Spleen (tissue), 11 donors: ENCODE results near the gene CDC42BPB. TPM values are rescaled to one million over a fixed set of nuclear protein-coding genes. Genes with fewer than 3 reads are reported as not detected.

Experiments used
- DNase-seq: peaks from one replicate; pipeline ENCODE4 v3.0.0-alpha.2; 2020
- H3K27ac ChIP-seq, 8 donors: fragments of 200-600 bp; sonication (generic) in 7 of 8; 1 replicate in 4 of 8; 2 replicates in 4 of 8; pipeline versions ENCODE4 v1.5.0 to v1.8.0; 2016 to 2021; ENCODE audit warnings: inconsistent platforms in 4 of 8, mild to moderate bottlenecking in 4 of 8, moderate library complexity in 1 of 8
- H3K27me3 ChIP-seq, 7 donors: fragments of 200-600 bp; sonication (generic) in 6 of 7; replicated peaks in 1 of 7; 1 replicate in 4 of 7; 2 replicates in 3 of 7; pipeline versions ENCODE4 v1.5.0 to v1.8.0; 2016 to 2021; ENCODE audit warnings: inconsistent platforms in 3 of 7, mild to moderate bottlenecking in 1 of 7
- H3K36me3 ChIP-seq, 6 donors: fragments of 200-600 bp; sonication (generic) in 5 of 6; 1 replicate in 4 of 6; 2 replicates in 2 of 6; pipeline versions ENCODE4 v1.5.0 to v1.8.0; 2016 to 2021; ENCODE audit warnings: inconsistent platforms in 2 of 6
- H3K4me1 ChIP-seq, 6 donors: fragments of 200-600 bp; sonication (generic) in 5 of 6; 1 replicate in 3 of 6; 2 replicates in 3 of 6; pipeline versions ENCODE4 v1.5.0 to v1.8.0; 2016 to 2021; ENCODE audit warnings: inconsistent platforms in 3 of 6
- H3K4me3 ChIP-seq, 8 donors: fragments of 200-600 bp; sonication (generic) in 7 of 8; 1 replicate in 4 of 8; 2 replicates in 4 of 8; pipeline versions ENCODE4 v1.5.0 to v1.8.0; 2016 to 2021; ENCODE audit warnings: inconsistent platforms in 4 of 8, mild to moderate bottlenecking in 4 of 8, moderate library complexity in 2 of 8
- H3K9me3 ChIP-seq, 8 donors: fragments of 200-600 bp; sonication (generic) in 7 of 8; 1 replicate in 4 of 8; 2 replicates in 4 of 8; pipeline versions ENCODE4 v1.5.0 to v1.8.0; 2016 to 2021; ENCODE audit warnings: inconsistent platforms in 4 of 8
- CTCF ChIP-seq, 11 experiments: fragments of 200-600 bp in 7 of 11; fragments of 450-650 bp in 4 of 11; sonication (generic) in 4 of 11; IDR thresholded peaks in 8 of 11; conservative IDR thresholded peaks in 3 of 11; 1 replicate in 7 of 11; 2 replicates in 4 of 11; pipeline versions ENCODE4 v1.4.0 to v1.8.0; 2016 to 2021; ENCODE audit warnings: antibody characterized with exemption in 11 of 11, inconsistent platforms in 4 of 11, mild to moderate bottlenecking in 1 of 11
- POLR2A ChIP-seq, 3 donors: fragments of 450-650 bp; IDR thresholded peaks; one replicate each; pipeline ENCODE4 v1.5.1; 2017; ENCODE audit warnings: antibody characterized with exemption in 3 of 3, mild to moderate bottlenecking in 1 of 3
- POLR2AphosphoS5 ChIP-seq, 3 donors: sonication (generic); formaldehyde crosslinking; IDR thresholded peaks; one replicate each; pipeline ENCODE4 v1.5.1; 2017; ENCODE audit warnings: antibody characterized with exemption in 3 of 3
- WGBS, 5 donors: extraction: QIAGEN DNeasy Blood & Tissue Kit in 3 of 5; methylation state at CpG; one replicate each; pipeline versions ENCODE4 v1.1.5 to v1.1.7; 2013 to 2018; 5-methylcytosine and 5-hydroxymethylcytosine counted together
- intact Hi-C: fragments of 100-400 bp; cut with DNase I; formaldehyde crosslinking; loops from one replicate; pipeline ENCODE4 v1.15.0; 2023; ENCODE audit warnings: low total_unique reads
- polyA plus RNA-seq, 3 donors: library from polyadenylated mRNA; stranded (reverse); fragments of 200-250 nt; gene quantifications; one replicate each; pipeline ENCODE4 v1.2.1, GENCODE V29; 2013
- total RNA-seq, 7 donors: library from RNA; depleted of rRNA in 3 of 7; stranded (reverse); fragments of >200 nt in 3 of 7; fragmentation: NEBNext Ultra II Directional in 4 of 7; extraction: Animal tissue kit (Norgen Biotek cat#: 25700) in 4 of 7; gene quantifications; one replicate each; pipeline versions ENCODE4 v1.1.0 to v1.2.1, GENCODE V29; 2016 to 2021
- donor health status: healthy with polysubstance abuse.
- donor health status: DM: no; HTN: no; CAD: no; lungs with moderate emphysema.
- donor health status: DM: no; HTN: no; CAD: no.
- donor health status: Bipolar disorder and iron deficiency.
- donor health status: healthy.
- donor health status: DM: no; HTN: no; CAD: no.
- donor health status: DM: yes; HTN: yes; CAD: no.

The CDC42BPB gene
- total and polyA plus RNA-seq, 10 donors = 6.4 to 94.5 (median 77.8) TPM

GRCh38 chr14:102930753-102931579 is 126.4 kb downstream of the CDC42BPB start:
- peaks cover 0 to 27% (median 5%) of the 10 kb centered on the region in 6 donors for H3K36me3 ChIP-seq
- 69 to 80% (median 71%) methylated on average over 27 to 34 of the region's 34 CpGs for WGBS, 5 donors
- H3K9me3 ChIP-seq = no peaks in the 10 kb centered on the region
- peaks cover 3 to 54% (median 28%) of the 10 kb centered on the region in 7 donors for H3K27me3 ChIP-seq
- TF ChIP-seq POLR2AphosphoS5 (IDR thresholded peaks at IDR 0.05) = peak in 2 of 3 donors; percentile 19 to 41
- TF ChIP-seq CTCF (IDR thresholded peaks at IDR 0.05 in 8 of 11, conservative IDR thresholded peaks at IDR 0.05 in 3 of 11) = no peak
- peak; percentile 71 for DNase-seq
- H3K4me3 ChIP-seq = peak overlapping the region in 2 of 8 donors; percentile 50 to 73
- no peak overlapping the region for H3K27ac ChIP-seq
- intact Hi-C loops = no loop called here
- H3K4me1 ChIP-seq = peaks cover 13 to 42% (median 34%) of the 10 kb centered on the region in 6 donors

DNA sequence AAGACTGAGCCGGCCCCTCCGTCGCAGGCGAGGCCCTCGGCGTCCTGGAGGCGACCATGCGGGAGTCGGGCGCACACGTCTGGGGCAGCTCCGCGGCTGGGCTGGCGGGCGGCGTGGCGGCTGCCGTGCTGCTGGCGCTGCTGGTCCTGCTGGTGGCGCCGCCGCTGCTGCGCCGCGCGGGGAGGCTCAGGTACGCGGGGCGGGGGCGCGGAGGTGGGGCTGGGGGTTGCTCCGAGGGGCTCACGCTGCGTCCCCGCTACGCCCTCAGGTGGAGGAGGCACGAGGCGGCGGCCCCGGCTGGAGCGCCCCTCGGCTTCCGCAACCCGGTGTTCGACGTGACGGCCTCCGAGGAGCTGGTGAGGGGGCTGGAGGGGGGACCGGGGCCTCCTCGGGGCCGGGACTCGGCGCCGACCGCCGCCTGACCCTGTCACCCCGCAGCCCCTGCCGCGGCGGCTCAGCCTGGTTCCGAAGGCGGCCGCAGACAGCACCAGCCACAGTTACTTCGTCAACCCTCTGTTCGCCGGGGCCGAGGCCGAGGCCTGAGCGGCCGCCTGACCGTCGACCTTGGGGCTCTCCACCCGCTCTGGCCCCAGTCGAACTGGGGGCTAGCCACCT is 127.1 kb downstream of the CDC42BPB start:
- peaks cover 3 to 62% (median 28%) of the 10 kb centered on the region in 7 donors for H3K27me3 ChIP-seq
- DNase-seq = no peak

DNA sequence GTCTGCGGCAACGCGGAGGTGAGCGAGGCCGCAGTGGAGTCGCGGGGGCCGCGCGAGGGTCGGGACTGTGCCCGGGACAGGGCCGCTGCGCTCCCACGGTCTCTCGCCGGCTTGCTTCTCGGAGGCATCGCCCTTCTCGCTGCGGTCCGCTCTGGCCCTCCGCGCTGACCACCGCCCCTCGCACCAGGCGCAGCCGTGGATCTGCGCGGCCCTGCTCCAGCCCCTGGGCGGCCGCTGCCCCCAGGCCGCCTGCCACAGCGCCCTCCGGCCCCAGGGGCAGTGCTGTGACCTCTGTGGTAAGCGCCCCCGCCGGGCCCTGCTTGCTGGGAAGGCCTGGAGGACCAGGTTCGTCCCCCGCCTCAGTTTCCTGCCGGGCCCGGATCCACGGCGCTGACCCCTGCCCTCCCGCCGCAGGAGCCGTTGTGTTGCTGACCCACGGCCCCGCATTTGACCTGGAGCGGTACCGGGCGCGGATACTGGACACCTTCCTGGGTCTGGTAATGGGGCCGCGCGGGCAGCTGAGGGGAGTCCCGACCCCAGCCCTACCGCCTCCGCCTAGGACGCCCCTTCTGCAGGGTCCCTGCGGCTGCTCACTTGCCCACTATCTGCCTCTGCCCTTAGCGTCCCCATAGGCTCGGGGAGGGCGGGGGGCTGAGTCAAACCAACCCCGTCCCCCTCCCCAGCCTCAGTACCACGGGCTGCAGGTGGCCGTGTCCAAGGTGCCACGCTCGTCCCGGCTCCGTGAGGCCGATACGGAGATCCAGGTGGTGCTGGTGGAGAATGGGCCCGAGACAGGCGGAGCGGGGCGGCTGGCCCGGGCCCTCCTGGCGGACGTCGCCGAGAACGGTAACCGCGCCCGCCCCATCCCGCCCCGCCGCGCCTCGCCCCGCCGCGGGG is 127.9 kb downstream of the CDC42BPB start:
- TF ChIP-seq POLR2AphosphoS5 (IDR thresholded peaks at IDR 0.05) (peak in 1 of 3 donors; percentile 13), POLR2A (IDR thresholded peaks at IDR 0.05) (no peak), CTCF (IDR thresholded peaks at IDR 0.05 in 8 of 11, conservative IDR thresholded peaks at IDR 0.05 in 3 of 11) (no peak)
- intact Hi-C loops = no loop called here
- peaks cover 13 to 42% (median 34%) of the 10 kb centered on the region in 6 donors for H3K4me1 ChIP-seq
- no peak overlapping the region for H3K27ac ChIP-seq
- H3K27me3 ChIP-seq = peaks cover 3 to 69% (median 35%) of the 10 kb centered on the region in 7 donors
- H3K36me3 ChIP-seq = peaks cover 0 to 26% (median 5%) of the 10 kb centered on the region in 6 donors
- peak overlapping the region; percentile 34 to 73 (median 44) for H3K4me3 ChIP-seq
- 5 to 14% (median 6%) methylated on average over 26 to 94 of the region's 94 CpGs for WGBS, 5 donors
- no peak for DNase-seq
- no peaks in the 10 kb centered on the region for H3K9me3 ChIP-seq

More for the DNA sequence above, 127.1 kb downstream of the CDC42BPB start:
- Histone ChIP-seq H3K4me1 (peaks cover 13 to 42% (median 34%) of the 10 kb centered on the region in 6 donors), H3K36me3 (peaks cover 0 to 27% (median 5%) of the 10 kb centered on the region in 6 donors), H3K27ac (no peak overlapping the region), H3K4me3 (peak overlapping the region in 6 of 8 donors; percentile 43 to 73 (median 48)), H3K9me3 (no peaks in the 10 kb centered on the region)
- intact Hi-C loops = no loop called here
- 12 to 39% (median 15%) methylated on average over 22 to 74 of the region's 74 CpGs for WGBS, 5 donors
- no peak for TF ChIP-seq CTCF (IDR thresholded peaks at IDR 0.05 in 8 of 11, conservative IDR thresholded peaks at IDR 0.05 in 3 of 11)
- no peak for TF ChIP-seq POLR2A (IDR thresholded peaks at IDR 0.05)
- TF ChIP-seq POLR2AphosphoS5 (IDR thresholded peaks at IDR 0.05) = no peak
